ENCODE measurements around the gene XRCC1. TPM values are rescaled to one million over a fixed set of nuclear protein-coding genes. Genes with fewer than 3 reads are reported as not detected.

Gene XRCC1
- total RNA-seq, 1 experiment from 2014 or later: 38.0 TPM

DNA sequence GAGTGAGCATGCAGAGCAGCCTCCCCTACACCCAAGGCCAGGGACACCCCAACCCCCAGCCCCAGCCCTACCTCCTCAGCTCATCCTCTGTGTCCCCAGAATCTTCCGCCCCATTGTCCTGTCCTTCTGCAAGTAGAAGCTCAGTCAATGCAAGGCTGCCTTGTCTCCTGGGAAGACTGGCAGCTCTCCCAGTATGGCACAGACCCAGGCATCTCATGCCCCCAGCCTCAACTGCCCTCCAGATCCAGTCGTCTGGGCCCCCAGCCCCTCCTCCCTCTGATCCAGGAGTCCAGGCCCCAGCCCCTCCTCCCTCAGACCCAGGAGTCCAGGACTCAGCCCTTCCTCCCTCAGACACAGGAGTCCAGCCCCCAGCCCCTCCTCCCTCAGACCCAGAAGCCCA, 29.3 kb downstream of the XRCC1 start:
- Mint-ChIP-seq H3K9me3 (no peaks in the 10 kb centered on the region), H3K36me3 (ENCODE audit: insufficient read depth in 1 of 3, low read depth in 3 of 3) (peaks cover 27 to 79% (median 64%) of the 10 kb centered on the region in 3 experiments), H3K27me3 (ENCODE audit: low read depth) (no peaks in the 10 kb centered on the region), H3K4me3 (no peak overlapping the region), H3K27ac (no peak overlapping the region; a peak in 1 of 7 replicates), H3K4me1 (no peaks in the 10 kb centered on the region)
- no peak overlapping the region for H3K27ac ChIP-seq (ENCODE audit: insufficient read length, low read depth, low read length)
- WGBS (ENCODE audit: extremely low coverage, insufficient read length, low lambda C conversion rate): no CpG with 5 or more reads among the region's 2 CpGs
- H4K8ac ChIP-seq (replicated peaks; ENCODE audit: insufficient read length, low read depth, low read length): no peak overlapping the region
- no peak overlapping the region for H2AK5ac ChIP-seq (ENCODE audit: insufficient read length, low read length)
- no peaks in the 10 kb centered on the region for H3K23me2 ChIP-seq (ENCODE audit: insufficient read length, low read depth, low read length, poor library complexity, severe bottlenecking)
- H3K23ac ChIP-seq (ENCODE audit: insufficient read length, low read depth, low read length): no peak overlapping the region
- H3K4me2 ChIP-seq (ENCODE audit: insufficient read depth, insufficient read length, low read length): no peak overlapping the region
- no peak overlapping the region for H3T11ph ChIP-seq (ENCODE audit: low read length)
- H3K79me2 ChIP-seq (ENCODE audit: insufficient read depth, low read length): no peaks in the 10 kb centered on the region
- H3K4me1 ChIP-seq (ENCODE audit: insufficient read depth, low read length): no peaks in the 10 kb centered on the region
- no peak overlapping the region for H2AFZ ChIP-seq (ENCODE audit: low read length)
- H3K79me1 ChIP-seq (ENCODE audit: insufficient read depth, low read depth, low read length, poor library complexity, severe bottlenecking): no peaks in the 10 kb centered on the region
- no peaks in the 10 kb centered on the region for H4K20me1 ChIP-seq (ENCODE audit: control insufficient read depth, insufficient read depth, insufficient read length)
- H2BK12ac ChIP-seq (ENCODE audit: insufficient read length, low read depth, low read length): no peak overlapping the region
- H2BK120ac ChIP-seq (ENCODE audit: low read depth, low read length, poor library complexity, severe bottlenecking): no peak overlapping the region
- TF ChIP-seq, protein P1, sequence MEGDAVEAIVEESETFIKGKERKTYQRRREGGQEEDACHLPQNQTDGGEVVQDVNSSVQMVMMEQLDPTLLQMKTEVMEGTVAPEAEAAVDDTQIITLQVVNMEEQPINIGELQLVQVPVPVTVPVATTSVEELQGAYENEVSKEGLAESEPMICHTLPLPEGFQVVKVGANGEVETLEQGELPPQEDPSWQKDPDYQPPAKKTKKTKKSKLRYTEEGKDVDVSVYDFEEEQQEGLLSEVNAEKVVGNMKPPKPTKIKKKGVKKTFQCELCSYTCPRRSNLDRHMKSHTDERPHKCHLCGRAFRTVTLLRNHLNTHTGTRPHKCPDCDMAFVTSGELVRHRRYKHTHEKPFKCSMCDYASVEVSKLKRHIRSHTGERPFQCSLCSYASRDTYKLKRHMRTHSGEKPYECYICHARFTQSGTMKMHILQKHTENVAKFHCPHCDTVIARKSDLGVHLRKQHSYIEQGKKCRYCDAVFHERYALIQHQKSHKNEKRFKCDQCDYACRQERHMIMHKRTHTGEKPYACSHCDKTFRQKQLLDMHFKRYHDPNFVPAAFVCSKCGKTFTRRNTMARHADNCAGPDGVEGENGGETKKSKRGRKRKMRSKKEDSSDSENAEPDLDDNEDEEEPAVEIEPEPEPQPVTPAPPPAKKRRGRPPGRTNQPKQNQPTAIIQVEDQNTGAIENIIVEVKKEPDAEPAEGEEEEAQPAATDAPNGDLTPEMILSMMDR (conservative IDR thresholded peaks at IDR 0.05): no peak
- no peak for DNase-seq
- H3K27me3 ChIP-seq (ENCODE audit: insufficient read depth, low read length): no peaks in the 10 kb centered on the region
- H4K5ac ChIP-seq (ENCODE audit: insufficient read length, low read depth, low read length): no peak overlapping the region
- no peak overlapping the region for H3K4ac ChIP-seq (ENCODE audit: low read depth, low read length)
- H3K9me3 ChIP-seq (ENCODE audit: control insufficient read depth, low read depth, low read length): no peaks in the 10 kb centered on the region
- H3K56ac ChIP-seq (ENCODE audit: insufficient read length, low read depth, low read length): no peak overlapping the region
- H3K14ac ChIP-seq (ENCODE audit: insufficient read depth, low read length): no peak overlapping the region
- H3K9ac ChIP-seq (ENCODE audit: extremely low read depth, insufficient read length, low read length): no peak overlapping the region
- H2BK20ac ChIP-seq (ENCODE audit: low read depth, low read length, poor library complexity, severe bottlenecking): no peak overlapping the region
- H4K91ac ChIP-seq (ENCODE audit: insufficient read length, low read depth, low read length): no peak overlapping the region
- no peak overlapping the region for H2BK5ac ChIP-seq (ENCODE audit: insufficient read length, low read length)
- no peak overlapping the region for H3K18ac ChIP-seq (ENCODE audit: insufficient read length, low read depth, low read length)
- no peak overlapping the region for H2BK15ac ChIP-seq (ENCODE audit: low read depth, low read length)

Data from H9 (cell line).